ENCODE data around the gene MAP4K1.

DNA sequence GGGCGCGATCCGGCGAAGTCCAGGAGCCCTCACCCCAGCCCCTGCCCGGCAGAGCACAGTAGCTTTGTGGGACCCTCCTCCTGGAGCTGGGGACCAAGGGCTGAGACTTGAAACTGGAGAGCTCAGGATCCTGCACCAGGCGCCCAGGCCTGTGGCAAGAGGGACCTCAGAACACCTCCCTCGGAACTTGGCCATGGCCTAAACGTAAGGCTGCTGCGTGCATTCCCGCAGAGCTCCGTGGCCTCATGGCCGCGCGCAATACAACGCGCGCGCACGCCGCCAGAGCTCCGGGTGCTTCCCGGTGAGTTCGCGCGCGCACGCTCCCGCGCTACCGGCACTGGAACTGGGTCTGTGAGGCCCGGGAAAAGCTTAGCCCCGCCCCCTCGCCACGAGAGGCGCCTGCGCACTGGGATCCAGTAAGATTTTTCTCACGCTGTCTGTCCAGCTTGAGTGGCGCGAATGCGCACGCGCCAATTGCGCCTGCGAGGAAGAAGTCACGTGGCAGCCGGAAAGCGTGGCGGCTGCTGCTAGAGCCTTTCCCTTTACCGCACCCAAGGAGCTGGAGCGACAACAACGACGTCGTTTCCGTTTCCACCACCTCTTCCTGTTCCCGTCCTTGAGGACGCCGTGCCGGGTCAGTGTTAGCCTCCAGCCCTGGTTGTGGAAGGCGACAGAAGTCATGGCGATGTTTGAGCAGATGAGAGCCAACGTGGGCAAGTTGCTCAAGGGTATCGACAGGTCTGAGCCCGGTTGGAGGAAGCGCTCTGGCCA is 1.0 kb upstream of the MAP4K1 start, which contains the start of gene EIF3K:
- TF ChIP-seq, protein P1, sequence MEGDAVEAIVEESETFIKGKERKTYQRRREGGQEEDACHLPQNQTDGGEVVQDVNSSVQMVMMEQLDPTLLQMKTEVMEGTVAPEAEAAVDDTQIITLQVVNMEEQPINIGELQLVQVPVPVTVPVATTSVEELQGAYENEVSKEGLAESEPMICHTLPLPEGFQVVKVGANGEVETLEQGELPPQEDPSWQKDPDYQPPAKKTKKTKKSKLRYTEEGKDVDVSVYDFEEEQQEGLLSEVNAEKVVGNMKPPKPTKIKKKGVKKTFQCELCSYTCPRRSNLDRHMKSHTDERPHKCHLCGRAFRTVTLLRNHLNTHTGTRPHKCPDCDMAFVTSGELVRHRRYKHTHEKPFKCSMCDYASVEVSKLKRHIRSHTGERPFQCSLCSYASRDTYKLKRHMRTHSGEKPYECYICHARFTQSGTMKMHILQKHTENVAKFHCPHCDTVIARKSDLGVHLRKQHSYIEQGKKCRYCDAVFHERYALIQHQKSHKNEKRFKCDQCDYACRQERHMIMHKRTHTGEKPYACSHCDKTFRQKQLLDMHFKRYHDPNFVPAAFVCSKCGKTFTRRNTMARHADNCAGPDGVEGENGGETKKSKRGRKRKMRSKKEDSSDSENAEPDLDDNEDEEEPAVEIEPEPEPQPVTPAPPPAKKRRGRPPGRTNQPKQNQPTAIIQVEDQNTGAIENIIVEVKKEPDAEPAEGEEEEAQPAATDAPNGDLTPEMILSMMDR (conservative IDR thresholded peaks at IDR 0.05): no peak
- no peak for TF ChIP-seq EZH2 (IDR thresholded peaks at IDR 0.05; ENCODE audit: low read depth)
